GM12878 (cell line): Measurements from ENCODE around the gene PDK1.

ENCODE experiments used
- CBX3 ChIP-seq: fragments of 200-600 bp; sonication (generic); IDR thresholded peaks from 2 replicates; pipeline ENCODE4 v1.6.1; 2016; ENCODE audit warnings: low read depth, borderline replicate concordance
- NR2C2 ChIP-seq: IDR thresholded peaks from 2 replicates; pipeline ENCODE4 v1.6.1; 2011; ENCODE audit warnings: borderline replicate concordance, low read depth; ENCODE audit not compliant: control insufficient read depth, insufficient read length
- PBX3 ChIP-seq: IDR thresholded peaks from 2 replicates; pipeline ENCODE4 v1.6.1; 2011; ENCODE audit warnings: mild to moderate bottlenecking, low read depth, low read length, moderate library complexity; ENCODE audit not compliant: insufficient replicate concordance
- POLR2A ChIP-seq: IDR thresholded peaks from 2 replicates; pipeline ENCODE4 v1.6.1; 2011; ENCODE audit warnings: low read depth, mild to moderate bottlenecking, low read length

GRCh38 chr2:172623249-172623965, 67.5 kb downstream of the PDK1 start:
- TF ChIP-seq CBX3 = no peak
- no peak for TF ChIP-seq POLR2A
- no peak for TF ChIP-seq NR2C2
- TF ChIP-seq PBX3 = no peak
